Stimulated activated CD4-positive, alpha-beta T cell treated with anti-CD3 and anti-CD28 coated beads, Interleukin-1b, Interleukin-23, amount 100 ng/mL, for 48 hours (primary cell): ENCODE results near the gene ZNF438.
"Not testable (repeated sequence)": the region's sequence is repeated elsewhere in the genome, so short reads cannot be mapped to it uniquely, and the experiment has no call there.

ENCODE experiments used
- DNase-seq: peaks from one replicate; pipeline ENCODE4 v3.0.0-alpha.2; 2020

ZNF438 gene

GRCh38 chr10:30819341-30820181 is 212.1 kb downstream of the ZNF438 start:
- no peak for DNase-seq

- no peak for DNase-seq
These were observed 212.8 kb downstream of the ZNF438 start for GRCh38 chr10:30818854-30819253.

GRCh38 chr10:30818010-30818660 is 213.5 kb downstream of the ZNF438 start:
- no peak for DNase-seq

- DNase-seq = no peak
These were observed 214.1 kb downstream of the ZNF438 start for GRCh38 chr10:30817541-30817940.

- no peak for DNase-seq
These were observed 214.9 kb downstream of the ZNF438 start for GRCh38 chr10:30816820-30817171.

- DNase-seq = no peak
These were observed 215.4 kb downstream of the ZNF438 start for GRCh38 chr10:30816159-30816819.

GRCh38 chr10:30813872-30814481 is 217.7 kb downstream of the ZNF438 start:
- DNase-seq = no peak

GRCh38 chr10:30812018-30812851 is 219.4 kb downstream of the ZNF438 start:
- no peak for DNase-seq

GRCh38 chr10:30811276-30812017 is 220.2 kb downstream of the ZNF438 start:
- DNase-seq = no peak

GRCh38 chr10:30810416-30810815 is 221.2 kb downstream of the ZNF438 start:
- DNase-seq = no peak

- no peak for DNase-seq
These were observed 224.8 kb downstream of the ZNF438 start for GRCh38 chr10:30806850-30807249.

GRCh38 chr10:30805061-30805460 is 226.6 kb downstream of the ZNF438 start:
- DNase-seq = no peak

GRCh38 chr10:30804478-30805055 is 227.1 kb downstream of the ZNF438 start:
- DNase-seq = no peak

- no peak for DNase-seq
These were observed 227.8 kb downstream of the ZNF438 start for GRCh38 chr10:30803892-30804322.

GRCh38 chr10:30803058-30803457 is 228.6 kb downstream of the ZNF438 start:
- DNase-seq = no peak

- DNase-seq = no peak
These were observed 231.3 kb downstream of the ZNF438 start for GRCh38 chr10:30800368-30800767.

GRCh38 chr10:30798646-30799185 is 232.9 kb downstream of the ZNF438 start:
- DNase-seq = no peak

GRCh38 chr10:30795024-30795423 is 236.6 kb downstream of the ZNF438 start:
- DNase-seq = not testable (repeated sequence)
